Brain microvascular endothelial cell (primary cell): Measurements from ENCODE around the gene KCNIP4.

ENCODE experiments used
- DNase-seq: peaks from one replicate; pipeline ENCODE4 v3.0.0-alpha.2; 2020
- H3K27ac ChIP-seq: fragments of 250-450 bp; sonication (Bioruptor Pico); 2 replicates; pipeline ENCODE4 v1.5.1; 2020; ENCODE audit warnings: mild to moderate bottlenecking, moderate library complexity
- H3K27me3 ChIP-seq: fragments of 250-450 bp; sonication (Bioruptor Pico); replicated peaks from 2 replicates; pipeline ENCODE4 v1.5.1; 2020; ENCODE audit warnings: mild to moderate bottlenecking
- H3K36me3 ChIP-seq: fragments of 250-450 bp; sonication (Bioruptor Pico); replicated peaks from 2 replicates; pipeline ENCODE4 v1.5.1; 2020; ENCODE audit warnings: mild to moderate bottlenecking
- H3K4me3 ChIP-seq: 2 replicates; pipeline ENCODE4 v1.5.1; 2011; ENCODE audit warnings: low read depth, mild to moderate bottlenecking, control low read depth, low read length, moderate library complexity
- in situ Hi-C: cut with HindIII; loops from 2 replicates; pipeline ENCODE4 v1.10.0; 2017; ENCODE audit warnings: low sequenced_read_pairs, low pct_ligation_motif_present
- TF ChIP-seq, protein P1 (sequence below): IDR thresholded peaks from 2 replicates; pipeline ENCODE4 v1.5.1; 2011; ENCODE audit warnings: low read depth, mild to moderate bottlenecking, moderate library complexity, low read length, control low read depth, inconsistent platforms; ENCODE audit errors: missing control alignments

Gene KCNIP4

DNA sequence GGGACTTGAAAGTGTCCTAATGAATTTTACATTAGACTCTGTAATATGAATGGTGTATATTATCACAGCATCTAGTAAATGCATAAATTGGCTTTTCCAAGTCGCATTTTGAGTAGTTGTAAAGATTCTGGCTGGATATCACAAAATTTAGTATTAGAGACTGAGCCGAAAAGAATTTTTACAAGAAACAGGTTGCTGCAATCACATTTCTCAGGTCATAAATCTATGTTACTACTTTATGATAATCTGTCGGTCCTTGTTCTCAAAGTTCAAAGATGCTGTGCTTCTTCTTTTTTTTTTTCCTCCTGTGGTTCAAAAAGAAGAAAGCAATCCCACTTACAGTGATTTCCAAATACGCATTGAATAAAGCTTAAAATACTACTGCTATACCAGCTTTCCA is 253.4 kb downstream of the KCNIP4 start:
- TF ChIP-seq, protein P1, sequence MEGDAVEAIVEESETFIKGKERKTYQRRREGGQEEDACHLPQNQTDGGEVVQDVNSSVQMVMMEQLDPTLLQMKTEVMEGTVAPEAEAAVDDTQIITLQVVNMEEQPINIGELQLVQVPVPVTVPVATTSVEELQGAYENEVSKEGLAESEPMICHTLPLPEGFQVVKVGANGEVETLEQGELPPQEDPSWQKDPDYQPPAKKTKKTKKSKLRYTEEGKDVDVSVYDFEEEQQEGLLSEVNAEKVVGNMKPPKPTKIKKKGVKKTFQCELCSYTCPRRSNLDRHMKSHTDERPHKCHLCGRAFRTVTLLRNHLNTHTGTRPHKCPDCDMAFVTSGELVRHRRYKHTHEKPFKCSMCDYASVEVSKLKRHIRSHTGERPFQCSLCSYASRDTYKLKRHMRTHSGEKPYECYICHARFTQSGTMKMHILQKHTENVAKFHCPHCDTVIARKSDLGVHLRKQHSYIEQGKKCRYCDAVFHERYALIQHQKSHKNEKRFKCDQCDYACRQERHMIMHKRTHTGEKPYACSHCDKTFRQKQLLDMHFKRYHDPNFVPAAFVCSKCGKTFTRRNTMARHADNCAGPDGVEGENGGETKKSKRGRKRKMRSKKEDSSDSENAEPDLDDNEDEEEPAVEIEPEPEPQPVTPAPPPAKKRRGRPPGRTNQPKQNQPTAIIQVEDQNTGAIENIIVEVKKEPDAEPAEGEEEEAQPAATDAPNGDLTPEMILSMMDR: no peak

GRCh38 chr4:21692241-21692640 is 256.3 kb downstream of the KCNIP4 start:
- no peak for DNase-seq
- TF ChIP-seq, protein P1: no peak
- H3K4me3 ChIP-seq: no peak overlapping the region
- H3K27me3 ChIP-seq: no peaks in the 10 kb centered on the region
- no peak overlapping the region for H3K27ac ChIP-seq
- in situ Hi-C loops: no loop called here
- no peaks in the 10 kb centered on the region for H3K36me3 ChIP-seq

More for the DNA sequence above, 253.4 kb downstream of the KCNIP4 start:
- no peak for DNase-seq
- Histone ChIP-seq H3K4me3 (no peak overlapping the region), H3K27ac (no peak overlapping the region), H3K36me3 (no peaks in the 10 kb centered on the region), H3K27me3 (no peaks in the 10 kb centered on the region)
- in situ Hi-C loops: no loop called here

DNA sequence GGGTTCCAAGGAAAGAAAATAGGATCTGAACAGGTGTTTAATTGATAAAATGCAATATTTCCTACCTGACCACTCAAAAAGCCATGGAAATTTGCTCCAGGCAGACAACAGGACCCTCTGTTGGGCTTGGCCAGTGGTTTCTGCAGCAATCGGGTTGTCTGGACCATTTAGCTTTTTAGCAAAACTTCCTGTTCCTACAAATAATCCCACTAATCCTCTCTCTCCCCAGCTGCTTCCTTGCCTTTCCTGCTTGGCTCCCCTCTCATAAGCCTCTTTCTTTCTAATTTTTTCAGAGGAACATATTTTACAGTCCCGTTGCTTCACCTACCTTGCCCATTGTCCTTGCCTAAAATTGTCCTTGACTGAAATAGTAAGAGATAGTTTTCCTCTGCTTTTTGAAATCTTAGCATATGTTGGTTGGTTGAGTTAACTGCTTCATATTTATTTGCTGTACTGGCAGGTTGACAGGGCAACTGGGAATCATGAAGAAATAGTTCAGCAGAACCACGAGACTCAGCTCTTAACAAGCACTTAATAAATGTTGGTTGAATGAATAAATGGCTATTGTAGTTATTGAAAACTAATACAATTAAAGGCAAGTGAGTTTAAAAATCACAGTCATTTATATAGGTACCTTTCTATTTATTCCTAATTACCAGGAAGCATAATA is 259.8 kb downstream of the KCNIP4 start:
- Histone ChIP-seq H3K36me3 (no peaks in the 10 kb centered on the region), H3K4me3 (no peak overlapping the region), H3K27me3 (no peaks in the 10 kb centered on the region), H3K27ac (no peak overlapping the region)
- TF ChIP-seq, protein P1: no peak
- in situ Hi-C loops: no loop called here
- no peak for DNase-seq

GRCh38 chr4:21685911-21686310 is 262.7 kb downstream of the KCNIP4 start:
- Histone ChIP-seq H3K4me3 (no peak overlapping the region), H3K27me3 (no peaks in the 10 kb centered on the region), H3K27ac (no peak overlapping the region), H3K36me3 (no peaks in the 10 kb centered on the region)
- DNase-seq: no peak
- in situ Hi-C loops: no loop called here
- TF ChIP-seq, protein P1: no peak

DNA sequence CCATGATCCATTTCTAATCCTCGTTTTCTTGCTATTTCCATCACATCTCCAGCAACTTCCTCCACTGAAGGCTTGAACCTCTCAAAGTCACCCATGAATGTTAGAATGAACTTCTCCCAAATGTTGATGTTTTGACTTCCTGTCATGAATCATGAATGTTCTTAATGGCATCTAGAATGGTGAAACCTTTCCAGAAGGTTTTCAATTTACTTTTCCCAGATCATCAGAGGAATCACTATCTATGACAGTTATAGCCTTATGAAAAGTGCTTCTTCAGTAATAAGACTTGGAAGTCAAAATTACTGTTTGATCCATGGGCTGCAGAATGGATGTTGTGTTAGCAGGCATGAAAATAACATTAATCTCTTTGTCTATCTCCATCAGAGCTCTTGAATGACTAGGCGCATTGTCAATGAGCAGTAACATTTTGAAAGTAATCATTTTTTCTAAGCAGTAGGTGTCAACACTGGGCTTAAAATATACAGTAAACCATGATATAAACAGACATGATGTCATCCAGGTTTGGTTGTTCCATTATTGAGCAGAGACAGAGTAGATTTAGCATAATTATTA is 268.2 kb downstream of the KCNIP4 start:
- no peaks in the 10 kb centered on the region for H3K27me3 ChIP-seq
- no peak for DNase-seq
- H3K4me3 ChIP-seq: no peak overlapping the region
- H3K27ac ChIP-seq: no peak overlapping the region
- no peaks in the 10 kb centered on the region for H3K36me3 ChIP-seq
- TF ChIP-seq, protein P1: no peak
- in situ Hi-C loops: no loop called here

- Histone ChIP-seq H3K27ac (no peak overlapping the region), H3K27me3 (no peaks in the 10 kb centered on the region), H3K4me3 (no peak overlapping the region), H3K36me3 (no peaks in the 10 kb centered on the region)
- TF ChIP-seq, protein P1: no peak
- in situ Hi-C loops: no loop called here
- no peak for DNase-seq
These were observed 269.9 kb downstream of the KCNIP4 start for GRCh38 chr4:21678711-21679110.
